ENCODE results near the gene IDS.

IDS gene

DNA sequence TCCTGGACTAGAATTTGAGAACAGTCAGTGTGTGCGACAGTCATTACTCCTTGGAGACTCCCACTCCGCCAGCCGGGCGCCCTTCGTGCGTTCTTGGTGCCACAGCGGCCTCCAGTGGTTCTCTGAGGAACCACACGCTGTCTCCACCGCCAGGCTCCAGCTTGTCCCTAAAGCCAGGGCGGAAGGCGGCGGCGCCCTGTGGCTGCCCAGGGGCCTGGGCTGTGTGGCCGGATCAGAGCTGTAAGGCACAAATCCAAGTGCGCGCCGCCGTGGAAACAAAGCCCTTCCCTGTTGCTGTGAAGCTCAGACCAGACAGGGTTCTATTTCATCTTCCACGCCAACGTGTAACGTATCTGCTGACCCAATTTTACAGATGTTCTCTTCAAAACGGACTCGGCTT lies 34.2 kb downstream of the IDS start:
- Mint-ChIP-seq H3K4me1 (ENCODE audit: low read depth) (no peaks in the 10 kb centered on the region), H3K27ac (no peak overlapping the region), H3K4me3 (no peak overlapping the region), H3K9me3 (no peaks in the 10 kb centered on the region), H3K27me3 (ENCODE audit: low read depth) (peaks cover 11% of the 10 kb centered on the region), H3K36me3 (ENCODE audit: low read depth) (no peaks in the 10 kb centered on the region)

DNA sequence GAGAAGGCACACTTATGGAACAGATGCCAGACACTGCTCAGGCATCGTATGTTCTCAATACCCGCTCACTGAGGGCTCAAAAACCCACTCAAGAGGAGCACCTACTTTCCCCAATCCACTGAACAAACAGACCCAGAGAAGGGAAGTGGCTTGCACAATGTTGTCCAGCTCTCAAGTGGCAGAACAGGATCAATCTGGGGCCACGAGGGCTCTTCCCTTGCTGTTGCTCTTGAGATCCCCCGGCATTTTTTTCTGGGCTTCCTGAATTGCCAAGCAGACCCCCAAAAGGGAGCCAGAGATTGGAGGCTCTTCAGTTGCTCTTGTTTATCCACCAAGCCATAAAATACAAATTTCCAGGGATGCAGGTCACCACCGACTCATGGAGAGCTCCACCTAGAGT lies 35.7 kb downstream of the IDS start:
- Mint-ChIP-seq H3K4me1 (ENCODE audit: low read depth) (no peaks in the 10 kb centered on the region), H3K27me3 (ENCODE audit: low read depth) (peaks cover 16% of the 10 kb centered on the region), H3K36me3 (ENCODE audit: low read depth) (no peaks in the 10 kb centered on the region), H3K27ac (no peak overlapping the region), H3K4me3 (no peak overlapping the region), H3K9me3 (no peaks in the 10 kb centered on the region)

DNA sequence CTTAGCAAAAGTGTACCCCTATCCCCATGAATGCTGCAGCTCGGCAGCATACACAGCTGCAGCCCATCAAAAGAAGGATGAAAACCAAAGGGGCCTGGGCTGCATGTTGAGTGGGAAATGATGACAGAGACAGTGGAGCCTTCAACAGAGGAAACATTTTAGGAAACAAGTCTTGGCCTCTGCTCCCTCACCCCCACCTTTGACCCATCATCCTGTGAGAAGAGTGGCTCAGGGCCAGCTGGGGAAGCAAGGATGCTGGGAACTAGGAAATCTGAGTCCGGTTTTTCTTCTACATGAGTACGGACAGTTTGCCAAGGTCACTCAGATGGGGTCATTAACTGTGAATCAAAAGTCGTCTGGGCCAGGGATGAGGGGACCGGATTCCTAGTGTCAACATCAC lies 37.2 kb downstream of the IDS start:
- no peak overlapping the region for H3K27ac Mint-ChIP-seq

GRCh38 chrX:149467461-149467860 lies 37.6 kb downstream of the IDS start:
- Mint-ChIP-seq H3K4me3 (no peak overlapping the region), H3K4me1 (ENCODE audit: low read depth) (no peaks in the 10 kb centered on the region), H3K27ac (no peak overlapping the region), H3K36me3 (ENCODE audit: low read depth) (no peaks in the 10 kb centered on the region), H3K27me3 (ENCODE audit: low read depth) (peaks cover 11% of the 10 kb centered on the region), H3K9me3 (no peaks in the 10 kb centered on the region)

More for the DNA sequence above, 37.2 kb downstream of the IDS start:
- H3K36me3 Mint-ChIP-seq (ENCODE audit: low read depth) = no peaks in the 10 kb centered on the region
- H3K4me1 Mint-ChIP-seq (ENCODE audit: low read depth) = no peaks in the 10 kb centered on the region
- H3K27me3 Mint-ChIP-seq (ENCODE audit: low read depth) = peaks cover 11% of the 10 kb centered on the region
- no peak overlapping the region for H3K4me3 Mint-ChIP-seq
- H3K9me3 Mint-ChIP-seq = no peaks in the 10 kb centered on the region

- H3K27ac Mint-ChIP-seq = no peak overlapping the region
- H3K27me3 Mint-ChIP-seq (ENCODE audit: low read depth) = peaks cover 22% of the 10 kb centered on the region
- H3K4me1 Mint-ChIP-seq (ENCODE audit: low read depth) = no peaks in the 10 kb centered on the region
- no peak overlapping the region for H3K4me3 Mint-ChIP-seq
- no peaks in the 10 kb centered on the region for H3K9me3 Mint-ChIP-seq
- no peaks in the 10 kb centered on the region for H3K36me3 Mint-ChIP-seq (ENCODE audit: low read depth)
Observed at GRCh38 chrX:149462849-149463248, 42.3 kb downstream of the IDS start.

DNA sequence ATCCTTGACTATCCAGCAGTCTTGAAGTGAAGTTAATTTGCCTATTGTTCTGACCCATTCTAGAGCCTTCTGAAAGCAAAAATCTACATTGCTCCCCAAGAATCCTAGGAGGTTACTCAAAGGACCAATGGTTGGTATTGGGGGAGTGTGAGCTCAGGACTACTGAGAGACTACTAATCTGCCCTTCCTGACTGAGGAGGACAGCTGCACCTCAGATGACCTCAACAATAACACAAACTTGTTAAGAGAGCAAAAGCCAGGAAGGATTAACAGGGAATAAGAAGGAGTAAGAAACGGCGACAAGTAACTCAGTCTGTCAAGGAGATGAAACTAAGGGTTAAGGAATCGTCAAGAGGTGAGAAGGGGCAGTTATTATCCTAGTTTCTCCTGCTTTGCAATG lies 43.4 kb downstream of the IDS start:
- Mint-ChIP-seq H3K27ac (no peak overlapping the region), H3K4me3 (no peak overlapping the region), H3K36me3 (ENCODE audit: low read depth) (no peaks in the 10 kb centered on the region), H3K27me3 (ENCODE audit: low read depth) (peaks cover 22% of the 10 kb centered on the region), H3K4me1 (ENCODE audit: low read depth) (no peaks in the 10 kb centered on the region), H3K9me3 (no peaks in the 10 kb centered on the region)

- H3K27ac Mint-ChIP-seq = no peak overlapping the region
- no peak overlapping the region for H3K4me3 Mint-ChIP-seq
Observed at GRCh38 chrX:149458586-149458985, 46.5 kb downstream of the IDS start.

DNA sequence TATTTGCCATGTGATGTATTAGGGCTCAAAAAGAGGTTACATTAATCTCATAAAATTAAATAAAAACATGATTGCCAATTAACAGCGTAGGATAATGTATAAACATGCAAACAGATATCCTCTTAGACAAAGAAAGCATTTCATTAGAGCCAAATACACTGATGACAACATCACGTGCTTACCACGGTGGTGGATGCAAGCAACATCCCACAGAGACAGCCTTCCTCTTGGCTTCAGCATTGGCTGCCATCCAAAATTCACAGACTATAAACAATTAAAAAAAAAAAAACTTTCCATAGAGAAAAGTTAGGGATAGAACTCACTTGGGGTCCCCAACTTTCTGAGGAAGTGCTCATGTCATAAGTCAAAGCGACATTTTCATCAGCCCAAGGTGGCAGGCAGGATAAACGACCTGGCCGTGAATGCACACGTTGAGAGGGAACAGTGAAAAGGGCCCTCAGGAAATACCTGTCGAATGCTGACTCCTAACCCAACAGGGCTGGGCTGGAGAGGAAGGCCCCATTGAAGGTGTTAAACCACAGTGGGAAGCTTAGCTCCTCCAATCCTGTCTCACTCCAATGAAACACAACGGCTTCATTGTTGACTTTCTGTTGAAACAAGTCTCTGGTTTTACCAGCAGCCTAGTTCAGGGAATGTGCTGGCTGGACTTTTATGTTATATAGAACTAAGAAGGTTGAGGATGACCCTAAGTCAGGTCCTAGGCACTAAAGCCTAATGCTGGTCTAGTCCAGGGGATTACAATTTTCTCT lies 48.4 kb downstream of the IDS start:
- Mint-ChIP-seq H3K27me3 (ENCODE audit: low read depth) (peaks cover 13% of the 10 kb centered on the region), H3K4me3 (no peak overlapping the region), H3K36me3 (ENCODE audit: low read depth) (no peaks in the 10 kb centered on the region), H3K4me1 (ENCODE audit: low read depth) (no peaks in the 10 kb centered on the region), H3K9me3 (no peaks in the 10 kb centered on the region), H3K27ac (no peak overlapping the region)

More at GRCh38 chrX:149458586-149458985, 46.5 kb downstream of the IDS start:
- H3K4me1 Mint-ChIP-seq (ENCODE audit: low read depth) = no peaks in the 10 kb centered on the region
- H3K27me3 Mint-ChIP-seq (ENCODE audit: low read depth) = peaks cover 13% of the 10 kb centered on the region
- H3K9me3 Mint-ChIP-seq = no peaks in the 10 kb centered on the region
- no peaks in the 10 kb centered on the region for H3K36me3 Mint-ChIP-seq (ENCODE audit: low read depth)

DNA sequence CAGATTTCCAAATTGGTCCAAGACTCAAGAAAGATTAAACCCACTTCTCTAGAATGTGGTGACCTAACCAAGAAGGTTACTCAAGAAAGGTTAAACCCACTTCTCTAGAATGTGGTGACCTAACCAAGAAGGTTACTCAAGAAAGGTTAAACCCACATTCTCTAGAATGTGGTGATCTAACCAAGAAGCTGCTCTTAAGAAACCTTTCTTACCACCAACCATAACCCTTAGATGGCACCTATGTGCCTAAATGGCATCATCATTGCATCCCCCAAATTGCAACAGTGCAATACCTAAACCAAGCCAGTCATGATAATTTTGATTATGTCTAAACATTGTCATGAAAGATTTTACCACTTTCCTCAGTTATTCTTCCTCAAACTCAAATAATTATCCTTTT lies 49.2 kb downstream of the IDS start:
- no peaks in the 10 kb centered on the region for H3K9me3 Mint-ChIP-seq

DNA sequence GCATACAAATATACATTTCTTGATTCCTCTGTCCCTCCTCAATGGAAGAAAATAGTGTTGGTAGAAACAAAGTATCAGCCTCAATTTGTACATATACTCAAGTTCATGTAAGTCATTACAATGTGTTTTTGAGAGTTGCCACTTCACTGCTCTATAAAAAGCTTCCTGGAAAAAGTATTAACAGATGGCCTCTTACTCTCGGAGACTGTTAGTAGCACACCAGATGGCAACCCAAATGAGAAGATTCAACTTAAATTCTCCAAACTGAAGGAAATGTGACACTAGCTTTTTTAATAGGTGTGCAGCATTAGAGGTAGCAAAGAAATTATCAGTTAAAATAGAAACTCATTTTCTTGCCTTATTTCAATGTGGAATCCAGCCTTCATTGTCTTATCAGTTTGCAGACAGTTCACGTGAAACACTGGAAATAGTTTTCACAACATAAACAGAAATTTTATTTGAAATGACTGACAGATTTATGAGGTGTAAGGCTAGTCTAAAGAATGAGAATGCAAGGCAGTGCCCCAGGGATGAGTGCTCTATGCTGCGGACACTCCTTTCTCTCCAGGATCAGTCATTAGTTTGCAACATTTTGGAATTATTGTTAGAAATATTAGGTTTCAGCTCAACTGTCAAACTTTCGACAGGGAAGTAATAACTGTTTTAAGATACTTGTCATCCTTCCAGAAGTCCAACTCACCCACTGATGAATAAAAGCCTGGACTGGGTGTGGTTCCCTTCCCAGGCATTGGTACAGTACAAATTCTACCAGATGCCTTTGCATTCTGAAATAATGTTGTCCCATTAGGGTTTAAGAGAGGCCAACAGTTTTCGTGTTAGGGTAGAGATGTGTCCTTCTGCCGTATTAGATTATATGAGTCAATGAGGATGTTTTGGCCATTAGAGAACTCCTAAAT lies 50.9 kb downstream of the IDS start:
- no peak overlapping the region for H3K27ac Mint-ChIP-seq
- H3K36me3 Mint-ChIP-seq (ENCODE audit: low read depth) = no peaks in the 10 kb centered on the region

More for the DNA sequence above, 49.2 kb downstream of the IDS start:
- Mint-ChIP-seq H3K27me3 (ENCODE audit: low read depth) (peaks cover 13% of the 10 kb centered on the region), H3K4me1 (ENCODE audit: low read depth) (no peaks in the 10 kb centered on the region), H3K36me3 (ENCODE audit: low read depth) (no peaks in the 10 kb centered on the region), H3K4me3 (no peak overlapping the region), H3K27ac (no peak overlapping the region)

DNA sequence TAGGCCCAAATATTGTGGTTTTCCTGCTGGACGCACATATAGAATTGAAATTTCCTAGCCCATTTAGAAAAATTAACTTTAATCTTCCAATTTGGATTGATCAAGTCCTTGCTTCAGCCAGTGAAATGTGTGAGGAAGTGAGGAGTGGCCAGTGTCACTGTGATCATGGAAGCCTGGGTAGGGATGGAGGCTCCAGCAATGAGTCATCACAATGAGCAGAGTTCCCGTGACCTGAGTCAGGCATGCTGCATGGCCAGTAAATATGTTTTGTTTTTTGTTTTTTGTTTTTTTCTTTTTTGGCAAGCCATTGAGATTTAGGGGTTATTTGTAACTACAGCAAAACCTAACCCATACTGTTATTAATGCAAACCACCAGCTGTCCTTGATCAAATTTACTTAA lies 52.1 kb downstream of the IDS start:
- H3K27me3 Mint-ChIP-seq (ENCODE audit: low read depth) = no peaks in the 10 kb centered on the region
- no peak overlapping the region for H3K4me3 Mint-ChIP-seq
- peaks cover 6% of the 10 kb centered on the region for H3K9me3 Mint-ChIP-seq
- H3K27ac Mint-ChIP-seq = no peak overlapping the region
- H3K36me3 Mint-ChIP-seq (ENCODE audit: low read depth) = no peaks in the 10 kb centered on the region
- no peaks in the 10 kb centered on the region for H3K4me1 Mint-ChIP-seq (ENCODE audit: low read depth)

More for the DNA sequence above, 50.9 kb downstream of the IDS start:
- H3K4me3 Mint-ChIP-seq = no peak overlapping the region
- peaks cover 6% of the 10 kb centered on the region for H3K9me3 Mint-ChIP-seq
- peaks cover under 1% of the 10 kb centered on the region for H3K27me3 Mint-ChIP-seq (ENCODE audit: low read depth)
- no peaks in the 10 kb centered on the region for H3K4me1 Mint-ChIP-seq (ENCODE audit: low read depth)

DNA sequence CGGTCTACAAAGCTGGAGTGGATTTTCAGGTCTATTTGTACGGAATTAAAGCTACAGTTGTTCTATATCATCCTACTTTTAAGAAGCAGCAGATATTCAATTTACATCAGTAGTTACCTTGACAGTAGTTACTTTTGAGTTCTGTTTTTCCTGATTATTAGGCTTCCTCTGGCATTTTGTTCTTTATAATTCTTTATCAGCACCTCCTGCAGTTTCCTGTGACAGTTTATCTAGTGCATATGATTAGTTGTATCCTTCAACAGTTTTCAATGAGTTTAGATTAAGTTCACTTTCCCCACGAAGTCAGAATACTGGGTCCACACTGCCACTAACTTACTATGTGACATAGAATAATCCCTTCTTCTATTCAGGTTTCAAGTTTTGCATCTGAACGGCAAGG lies 71.7 kb downstream of the IDS start:
- Mint-ChIP-seq H3K4me1 (ENCODE audit: low read depth) (no peaks in the 10 kb centered on the region), H3K27ac (no peak overlapping the region), H3K27me3 (ENCODE audit: low read depth) (no peaks in the 10 kb centered on the region), H3K36me3 (ENCODE audit: low read depth) (no peaks in the 10 kb centered on the region), H3K4me3 (no peak overlapping the region), H3K9me3 (no peaks in the 10 kb centered on the region)

GRCh38 chrX:149433051-149433450 lies 72.1 kb downstream of the IDS start:
- Mint-ChIP-seq H3K4me1 (ENCODE audit: low read depth) (no peaks in the 10 kb centered on the region), H3K27me3 (ENCODE audit: low read depth) (no peaks in the 10 kb centered on the region), H3K27ac (no peak overlapping the region), H3K9me3 (no peaks in the 10 kb centered on the region), H3K36me3 (ENCODE audit: low read depth) (no peaks in the 10 kb centered on the region), H3K4me3 (no peak overlapping the region)

All from T-helper 1 cell treated with Interleukin-12 subunit alpha and Interleukin-12 subunit beta and Interleukin-4 antibody, amounts not matched to agents 30 μg/mL and 1 μg/mL, for 36 hours (primary cell).